Measurements from ENCODE around the gene CDK6. TPM values are rescaled to one million over a fixed set of nuclear protein-coding genes. Genes with fewer than 3 reads are reported as not detected.

Gene CDK6
- total RNA-seq, 4 donors from 2014 or later = 12.9 to 32.7 (median 21.6) TPM

DNA sequence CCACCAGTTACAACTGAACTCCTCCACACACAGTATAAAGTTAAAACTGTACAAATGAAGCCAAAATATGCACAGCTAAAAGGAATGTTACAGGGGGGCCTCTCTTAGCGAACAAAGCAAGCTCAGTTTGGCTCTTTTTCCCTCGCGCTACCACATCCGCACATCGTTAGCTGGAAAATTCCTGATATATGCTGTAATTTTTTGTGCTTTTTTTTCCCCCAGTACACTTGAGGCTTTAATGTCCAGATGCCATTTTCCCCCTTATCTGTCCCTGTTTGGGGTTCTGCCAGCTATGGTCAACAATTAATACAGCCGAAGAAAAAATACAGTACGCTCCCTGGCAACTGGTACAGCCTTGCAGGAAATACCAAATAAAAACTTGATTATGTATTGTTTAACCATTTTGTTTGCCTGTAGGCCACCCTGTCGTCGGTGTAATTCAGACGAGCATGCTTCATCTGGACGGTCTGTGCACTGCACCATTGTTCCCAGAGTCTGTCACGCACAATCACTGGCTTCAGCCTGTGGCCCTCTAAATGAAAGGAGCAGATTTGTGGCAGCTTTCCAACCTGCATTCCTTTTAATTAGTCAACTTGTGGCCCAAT is 138.0 kb downstream of the CDK6 start:
- no peaks in the 10 kb centered on the region for H3K9me3 ChIP-seq
- peak overlapping the region; percentile 41 to 87 (median 78) for H3K27ac ChIP-seq
- intact Hi-C loops (cut with DNase I; ENCODE audit: low total_unique reads) (loop anchor here (5.0 kb wide), 1 partner anchor 139 kb away; the partner anchor contains the start of gene CDK6), in situ Hi-C loops (cut with MboI; ENCODE audit: low pct_ligation_motif_present in 1 of 4, low pct_unique_long_range_greater_than_20kb in 1 of 4, low sequenced_read_pairs in 3 of 4) (loop anchor here in 2 of 4 donors (10.0 kb wide), 1 partner anchor 136 kb away; the partner anchor contains the start of gene CDK6 (in 2 of the 2))
- H3K27me3 ChIP-seq = no peaks in the 10 kb centered on the region
- peaks cover 20 to 59% (median 33%) of the 10 kb centered on the region in 4 donors for H3K4me1 ChIP-seq
- 48 to 49% methylated on average over 5 to 12 of the region's 12 CpGs for WGBS, 2 donors (ENCODE audit: low coverage in 1 of 2)
- H3K4me3 ChIP-seq = no peak overlapping the region
- DNase-seq = peak; percentile 25
- TF ChIP-seq POLR2AphosphoS5 (IDR thresholded peaks at IDR 0.05) = peak in 1 of 3 donors; percentile 20
- TF ChIP-seq POLR2A (IDR thresholded peaks at IDR 0.05) = no peak
- TF ChIP-seq, protein P1, sequence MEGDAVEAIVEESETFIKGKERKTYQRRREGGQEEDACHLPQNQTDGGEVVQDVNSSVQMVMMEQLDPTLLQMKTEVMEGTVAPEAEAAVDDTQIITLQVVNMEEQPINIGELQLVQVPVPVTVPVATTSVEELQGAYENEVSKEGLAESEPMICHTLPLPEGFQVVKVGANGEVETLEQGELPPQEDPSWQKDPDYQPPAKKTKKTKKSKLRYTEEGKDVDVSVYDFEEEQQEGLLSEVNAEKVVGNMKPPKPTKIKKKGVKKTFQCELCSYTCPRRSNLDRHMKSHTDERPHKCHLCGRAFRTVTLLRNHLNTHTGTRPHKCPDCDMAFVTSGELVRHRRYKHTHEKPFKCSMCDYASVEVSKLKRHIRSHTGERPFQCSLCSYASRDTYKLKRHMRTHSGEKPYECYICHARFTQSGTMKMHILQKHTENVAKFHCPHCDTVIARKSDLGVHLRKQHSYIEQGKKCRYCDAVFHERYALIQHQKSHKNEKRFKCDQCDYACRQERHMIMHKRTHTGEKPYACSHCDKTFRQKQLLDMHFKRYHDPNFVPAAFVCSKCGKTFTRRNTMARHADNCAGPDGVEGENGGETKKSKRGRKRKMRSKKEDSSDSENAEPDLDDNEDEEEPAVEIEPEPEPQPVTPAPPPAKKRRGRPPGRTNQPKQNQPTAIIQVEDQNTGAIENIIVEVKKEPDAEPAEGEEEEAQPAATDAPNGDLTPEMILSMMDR (IDR thresholded peaks at IDR 0.05) = peak in 2 of 5 experiments; percentile 41 to 44
- TF ChIP-seq EP300 (IDR thresholded peaks at IDR 0.05; ENCODE audit: low read depth) = no peak
- H3K36me3 ChIP-seq = no peaks in the 10 kb centered on the region

DNA sequence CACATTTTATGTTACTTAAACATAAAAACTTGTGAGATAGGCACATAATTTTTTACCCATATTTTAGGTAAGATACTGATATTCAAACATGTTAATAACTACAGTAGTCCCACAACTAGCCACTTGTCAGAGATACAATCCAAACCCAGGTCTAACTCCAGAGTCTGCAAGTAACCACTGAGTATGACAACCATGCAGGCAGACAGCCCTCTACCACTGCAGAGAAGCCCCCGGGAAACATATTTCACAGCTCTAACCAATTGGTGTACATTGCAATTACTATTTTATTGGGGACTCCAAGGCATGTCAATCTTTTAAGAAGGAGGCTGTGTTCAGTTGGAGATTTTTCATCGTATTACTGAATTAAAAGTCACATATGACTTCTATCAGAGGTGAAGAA is 139.0 kb downstream of the CDK6 start:
- in situ Hi-C loops (cut with MboI; ENCODE audit: low pct_ligation_motif_present in 1 of 4, low pct_unique_long_range_greater_than_20kb in 1 of 4, low sequenced_read_pairs in 3 of 4) = loop anchor here in 2 of 4 donors (10.0 kb wide), 1 partner anchor 137 kb away; the partner anchor contains the start of gene CDK6 (in 2 of the 2)
- Histone ChIP-seq H3K36me3 (no peaks in the 10 kb centered on the region), H3K27me3 (no peaks in the 10 kb centered on the region), H3K27ac (peak overlapping the region; percentile 76 to 87 (median 82)), H3K4me3 (no peak overlapping the region), H3K9me3 (no peaks in the 10 kb centered on the region), H3K4me1 (peaks cover 20 to 59% (median 33%) of the 10 kb centered on the region in 4 donors)
- WGBS, 2 donors (ENCODE audit: low coverage in 1 of 2) = 63 to 83% methylated on average over 2 of the region's 2 CpGs
- TF ChIP-seq, protein P1 (IDR thresholded peaks at IDR 0.05) = no peak
- no peak for TF ChIP-seq POLR2A (IDR thresholded peaks at IDR 0.05)
- no peak for TF ChIP-seq POLR2AphosphoS5 (IDR thresholded peaks at IDR 0.05)
- TF ChIP-seq EP300 (IDR thresholded peaks at IDR 0.05; ENCODE audit: low read depth) = no peak
- intact Hi-C loops (cut with DNase I; ENCODE audit: low total_unique reads) = loop anchor here (5.0 kb wide), 1 partner anchor 140 kb away; the partner anchor contains the start of gene CDK6
- no peak for DNase-seq

DNA sequence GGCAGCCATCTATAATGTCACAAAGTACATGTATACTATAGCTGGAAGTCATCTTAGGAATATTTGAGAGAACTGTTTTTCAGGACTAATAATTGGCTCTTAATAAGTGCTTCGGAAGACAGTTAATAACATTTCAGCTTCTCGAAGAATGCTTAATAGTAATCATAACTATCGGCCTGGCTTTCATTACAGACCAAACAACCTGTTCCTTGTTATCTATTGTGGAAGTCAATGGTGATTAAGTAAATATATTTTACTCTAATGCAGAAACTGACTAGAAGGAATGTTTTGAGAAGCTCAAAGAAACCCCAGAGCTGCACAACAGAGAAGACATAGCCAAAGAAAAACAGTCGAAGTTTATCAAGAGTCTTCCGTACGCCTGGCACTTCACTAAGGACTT is 139.4 kb downstream of the CDK6 start:
- no peak for DNase-seq
- intact Hi-C loops (cut with DNase I; ENCODE audit: low total_unique reads) (loop anchor here (5.0 kb wide), 1 partner anchor 140 kb away; the partner anchor contains the start of gene CDK6), in situ Hi-C loops (cut with MboI; ENCODE audit: low pct_ligation_motif_present in 1 of 4, low pct_unique_long_range_greater_than_20kb in 1 of 4, low sequenced_read_pairs in 3 of 4) (loop anchor here in 2 of 4 donors (10.0 kb wide), 1 partner anchor 138 kb away; the partner anchor contains the start of gene CDK6 (in 2 of the 2))
- no peaks in the 10 kb centered on the region for H3K9me3 ChIP-seq
- H3K4me3 ChIP-seq = no peak overlapping the region
- H3K4me1 ChIP-seq = peaks cover 20 to 59% (median 33%) of the 10 kb centered on the region in 4 donors
- 65 to 70% methylated on average over 4 to 6 of the region's 6 CpGs for WGBS, 2 donors (ENCODE audit: low coverage in 1 of 2)
- TF ChIP-seq, protein P1 (IDR thresholded peaks at IDR 0.05) = no peak
- TF ChIP-seq POLR2A (IDR thresholded peaks at IDR 0.05) = no peak
- no peak for TF ChIP-seq EP300 (IDR thresholded peaks at IDR 0.05; ENCODE audit: low read depth)
- no peaks in the 10 kb centered on the region for H3K36me3 ChIP-seq
- peak overlapping the region; percentile 76 to 87 (median 82) for H3K27ac ChIP-seq
- no peaks in the 10 kb centered on the region for H3K27me3 ChIP-seq

DNA sequence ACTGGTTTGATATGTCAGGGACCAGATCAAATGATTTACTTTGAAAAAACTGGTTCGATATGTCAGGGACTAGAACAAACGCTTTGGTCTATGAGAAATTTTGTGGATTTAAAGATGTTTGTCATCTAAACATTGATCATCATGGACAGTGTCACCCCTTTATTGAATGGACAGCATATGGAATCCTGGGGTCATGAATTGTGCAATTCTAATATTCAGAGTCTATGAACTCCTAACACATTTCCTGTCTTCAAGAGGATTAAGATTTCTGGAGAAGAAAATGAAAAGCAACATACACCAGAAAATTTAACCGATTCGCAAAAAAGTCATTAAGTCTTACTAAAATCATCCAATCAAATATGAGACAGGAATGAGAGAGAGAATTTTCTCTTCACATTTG is 139.8 kb downstream of the CDK6 start:
- WGBS, 2 donors (ENCODE audit: low coverage in 1 of 2) = 58 to 80% methylated on average over 4 of the region's 4 CpGs
- H3K4me1 ChIP-seq = peaks cover 20 to 64% (median 33%) of the 10 kb centered on the region in 4 donors

More for the DNA sequence above, 139.8 kb downstream of the CDK6 start:
- Histone ChIP-seq H3K36me3 (no peaks in the 10 kb centered on the region), H3K4me3 (peak overlapping the region in 1 of 4 donors; percentile 39), H3K9me3 (no peaks in the 10 kb centered on the region), H3K27me3 (no peaks in the 10 kb centered on the region), H3K27ac (peak overlapping the region; percentile 76 to 87 (median 82))
- intact Hi-C loops (cut with DNase I; ENCODE audit: low total_unique reads) = loop anchor here (5.0 kb wide), 1 partner anchor 141 kb away; the partner anchor contains the start of gene CDK6
- TF ChIP-seq EP300 (IDR thresholded peaks at IDR 0.05; ENCODE audit: low read depth) (no peak), POLR2A (IDR thresholded peaks at IDR 0.05) (no peak), POLR2AphosphoS5 (IDR thresholded peaks at IDR 0.05) (no peak)
- TF ChIP-seq, protein P1 (IDR thresholded peaks at IDR 0.05) = no peak
- in situ Hi-C loops (cut with MboI; ENCODE audit: low pct_ligation_motif_present in 1 of 4, low pct_unique_long_range_greater_than_20kb in 1 of 4, low sequenced_read_pairs in 3 of 4) = loop anchor here in 2 of 4 donors (10.0 kb wide), 1 partner anchor 138 kb away; the partner anchor contains the start of gene CDK6 (in 2 of the 2)
- DNase-seq = no peak

Data from transverse colon (tissue), 4 donors.